ENCODE measurements around the gene FOXC1.

The FOXC1 gene

DNA sequence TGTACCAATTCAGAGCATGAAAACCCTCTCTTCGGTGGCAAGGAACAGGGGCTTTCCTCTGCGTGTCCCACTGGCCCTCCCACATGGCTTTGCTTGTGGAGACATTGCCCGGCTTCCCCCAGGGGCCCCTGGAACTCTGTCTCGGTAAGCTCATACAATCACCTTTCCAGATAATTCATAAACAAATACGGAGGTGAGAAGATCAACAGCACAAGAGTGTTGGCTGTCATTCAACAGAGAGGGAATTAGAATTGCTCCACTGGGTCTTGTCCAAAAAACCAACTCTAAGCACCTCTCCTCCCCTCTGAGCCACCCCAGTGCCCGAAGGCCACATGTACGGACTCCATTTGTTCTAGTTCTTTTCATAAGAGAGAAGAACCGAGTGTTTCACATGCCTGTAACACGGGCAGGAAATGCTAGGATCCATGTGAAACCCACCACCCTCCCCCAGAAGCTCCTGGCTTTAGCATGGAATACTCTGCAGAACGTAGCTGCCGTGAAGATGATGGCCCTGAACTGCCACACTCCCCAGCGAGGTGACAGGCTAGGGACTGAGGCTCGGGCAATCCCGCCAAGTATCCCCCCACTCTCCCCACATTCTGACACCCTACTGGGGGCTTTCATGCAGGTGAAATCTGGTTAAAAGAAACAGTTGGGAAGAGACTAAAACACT, 24.6 kb upstream of the FOXC1 start:
- no peak for DNase-seq

DNA sequence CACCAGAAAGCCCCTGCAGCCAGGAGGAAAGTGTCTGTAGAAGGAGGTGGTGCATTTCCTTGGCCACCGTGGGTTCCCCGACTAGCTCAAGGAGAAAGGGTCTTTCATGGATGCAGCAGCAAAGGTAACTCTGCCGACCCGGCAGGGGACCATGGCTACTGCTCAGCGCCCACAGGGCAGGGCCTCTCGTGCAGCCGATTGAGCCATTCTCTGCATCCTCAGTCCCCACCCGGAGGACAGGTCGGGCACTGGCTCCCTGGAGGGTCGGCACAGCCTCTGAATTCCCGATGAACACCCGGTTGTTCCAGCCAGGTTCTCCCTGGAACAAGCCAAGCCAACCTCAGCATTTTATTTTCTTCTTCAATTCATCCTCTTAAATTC, 24.1 kb upstream of the FOXC1 start:
- no peak for DNase-seq

- no peak for DNase-seq
Observed at GRCh38 chr6:1586256-1586655, 23.5 kb upstream of the FOXC1 start.

- DNase-seq, result no peak
Observed at GRCh38 chr6:1586861-1587450, 22.8 kb upstream of the FOXC1 start.

- no peak for DNase-seq
Observed at GRCh38 chr6:1587546-1587945, 22.2 kb upstream of the FOXC1 start.

DNA sequence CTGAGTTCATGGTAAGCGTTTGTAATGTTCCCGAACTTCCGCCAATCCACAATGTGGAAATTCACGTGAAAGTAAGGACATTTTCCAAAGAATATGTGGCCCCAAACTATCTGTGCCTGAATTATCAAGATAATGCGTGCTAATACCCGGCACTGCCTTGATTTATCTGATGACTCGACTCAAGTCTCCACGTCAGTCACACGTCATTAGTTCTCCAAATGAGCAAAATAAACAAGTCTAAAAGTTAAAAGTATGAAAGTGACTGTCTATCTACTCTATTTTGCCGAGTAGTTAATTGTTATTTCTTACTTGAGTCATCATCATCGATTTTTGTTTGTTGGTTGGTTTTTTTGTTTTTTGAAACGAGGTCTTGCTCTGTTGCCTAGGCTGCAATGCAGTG, 21.7 kb upstream of the FOXC1 start:
- no peak for DNase-seq

DNA sequence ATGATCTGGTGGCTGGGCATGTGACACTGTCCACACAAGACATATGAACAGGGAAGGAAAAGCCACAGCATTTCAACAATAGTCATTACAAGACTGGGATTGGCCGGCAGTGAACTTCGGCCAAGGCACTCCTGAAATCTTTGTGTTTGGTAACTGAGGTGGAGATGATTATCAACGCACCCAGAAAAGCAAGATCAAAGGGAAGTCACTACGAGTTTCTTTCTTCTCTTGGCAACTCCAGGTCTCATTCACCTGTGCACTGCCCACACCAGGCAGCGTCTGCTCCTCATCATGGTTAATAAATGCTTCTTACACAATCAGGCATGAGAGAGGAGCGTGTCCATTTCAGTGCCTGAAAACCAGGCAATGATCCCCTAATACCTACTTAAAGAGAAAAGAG, 20.5 kb upstream of the FOXC1 start:
- DNase-seq, result no peak

DNA sequence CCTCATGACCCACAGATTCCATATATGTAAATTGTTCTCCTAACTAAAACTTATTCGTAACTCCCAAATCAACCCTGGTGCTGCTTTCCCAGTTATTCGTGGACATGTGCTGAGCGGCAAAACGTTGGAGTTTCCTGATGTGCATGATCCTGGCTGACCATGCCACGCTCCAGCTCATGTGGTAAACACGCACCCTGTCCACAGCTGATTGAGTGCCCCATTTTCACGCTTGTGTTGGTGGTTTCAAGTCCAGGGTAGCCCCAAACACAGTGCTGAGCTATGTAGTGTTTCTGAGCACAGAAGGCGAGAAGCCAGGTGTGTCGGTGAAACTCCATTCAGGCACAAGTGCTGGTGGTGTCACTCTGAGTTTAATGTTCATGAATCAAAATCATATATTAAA, 19.1 kb upstream of the FOXC1 start:
- DNase-seq, result no peak

DNA sequence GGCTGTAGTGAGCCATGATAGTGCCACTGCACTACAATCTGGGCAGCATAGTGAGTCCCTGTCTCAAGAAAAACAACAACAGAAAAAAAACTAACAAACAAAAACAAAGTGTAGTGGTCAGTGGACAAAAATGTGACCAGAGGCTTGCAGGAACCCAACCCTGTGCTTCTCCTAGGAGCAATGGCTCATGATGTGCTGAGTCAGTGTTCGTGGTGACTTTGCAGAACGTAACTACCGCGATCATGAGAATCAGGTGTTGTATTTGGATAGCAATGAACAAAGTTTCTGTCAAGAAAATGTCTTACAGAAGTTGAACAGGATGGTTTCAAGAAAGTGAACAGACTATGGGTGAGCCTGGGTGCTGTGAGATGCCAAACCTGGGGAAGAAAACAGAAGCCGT, 18.5 kb upstream of the FOXC1 start:
- DNase-seq, result no peak

DNA sequence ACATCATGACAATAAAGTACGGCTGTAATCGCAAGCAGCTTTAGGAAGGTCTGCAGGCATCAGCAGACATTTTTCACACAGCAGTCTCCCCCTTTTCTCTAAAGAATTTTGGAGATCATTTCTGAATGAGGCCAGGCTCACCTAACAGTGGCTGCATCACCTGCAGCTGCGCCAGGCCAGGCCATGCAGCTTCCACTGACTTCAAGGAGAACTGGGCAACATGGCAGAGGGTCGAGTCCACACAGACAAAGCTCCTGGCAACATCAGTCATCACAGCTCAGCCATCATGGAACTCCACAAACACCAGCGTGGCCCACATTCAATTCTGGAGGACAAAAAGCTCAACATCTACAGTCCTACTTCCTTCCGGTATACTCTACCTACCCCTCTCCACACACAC, 17.8 kb upstream of the FOXC1 start:
- DNase-seq, result no peak

- no peak for DNase-seq
Observed at GRCh38 chr6:1592852-1593251, 16.9 kb upstream of the FOXC1 start.

- DNase-seq, result no peak
Observed at GRCh38 chr6:1593286-1593957, 16.3 kb upstream of the FOXC1 start.

DNA sequence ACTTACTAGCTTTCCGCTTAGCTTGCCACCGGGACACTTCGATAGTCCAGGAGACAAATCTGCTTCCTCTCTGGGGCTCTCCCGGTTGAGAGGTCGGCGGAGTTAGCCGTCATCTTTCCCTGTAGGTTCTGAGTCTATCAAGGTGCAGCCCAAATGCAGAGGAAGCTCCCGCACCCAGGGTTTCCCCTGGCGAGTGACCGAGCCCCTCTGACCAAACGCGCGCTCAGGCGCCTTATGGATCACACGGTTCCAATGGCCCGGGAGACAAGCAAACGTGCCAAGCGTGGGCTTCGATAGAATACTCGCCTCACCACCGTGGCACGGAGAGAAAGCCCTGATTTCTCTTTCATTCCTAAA, 15.8 kb upstream of the FOXC1 start:
- DNase-seq, result no peak

DNA sequence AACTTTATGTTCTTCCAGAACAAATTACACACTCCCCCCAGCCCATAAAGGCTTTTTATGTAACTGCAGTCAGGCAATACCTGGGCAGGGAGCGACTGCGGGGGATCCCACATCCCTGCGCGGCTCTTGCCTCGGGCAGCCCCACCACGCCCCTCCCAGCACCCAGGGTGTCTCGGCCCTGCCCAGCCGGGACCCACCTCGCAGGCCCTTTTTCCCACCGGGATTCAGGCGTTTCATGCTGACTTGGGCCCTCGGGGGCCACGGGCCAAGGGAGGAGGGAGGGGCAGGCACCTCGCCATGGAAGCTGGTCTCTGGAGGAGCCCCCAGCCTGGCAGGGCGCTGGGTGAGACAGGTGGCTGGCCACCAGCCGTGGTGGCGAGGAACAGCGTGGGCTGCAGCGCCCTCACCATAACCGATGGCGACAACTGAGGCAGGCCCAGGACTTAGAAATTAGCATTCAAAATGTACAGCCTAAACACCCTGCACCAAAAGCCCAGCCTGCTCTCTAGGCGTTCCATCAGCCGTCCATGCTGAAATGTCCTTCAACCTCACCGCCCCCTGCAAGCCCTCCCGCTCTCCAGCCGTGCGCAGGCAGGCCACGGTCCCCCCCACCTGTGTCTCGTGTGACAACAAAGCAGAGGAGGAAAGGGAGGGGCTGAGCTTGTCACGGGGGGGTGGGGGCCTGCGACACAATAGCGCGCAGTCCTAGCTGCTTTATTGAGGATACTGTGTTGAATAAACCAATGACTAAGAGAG, 15.1 kb upstream of the FOXC1 start:
- no peak for DNase-seq

- no peak for DNase-seq
Observed at GRCh38 chr6:1595271-1596087, 14.2 kb upstream of the FOXC1 start.

GRCh38 chr6:1596088-1596852, 13.4 kb upstream of the FOXC1 start:
- DNase-seq, result no peak

GRCh38 chr6:1597121-1597744, 12.5 kb upstream of the FOXC1 start:
- no peak for DNase-seq

GRCh38 chr6:1597924-1598323, 11.8 kb upstream of the FOXC1 start:
- DNase-seq, result no peak

DNA sequence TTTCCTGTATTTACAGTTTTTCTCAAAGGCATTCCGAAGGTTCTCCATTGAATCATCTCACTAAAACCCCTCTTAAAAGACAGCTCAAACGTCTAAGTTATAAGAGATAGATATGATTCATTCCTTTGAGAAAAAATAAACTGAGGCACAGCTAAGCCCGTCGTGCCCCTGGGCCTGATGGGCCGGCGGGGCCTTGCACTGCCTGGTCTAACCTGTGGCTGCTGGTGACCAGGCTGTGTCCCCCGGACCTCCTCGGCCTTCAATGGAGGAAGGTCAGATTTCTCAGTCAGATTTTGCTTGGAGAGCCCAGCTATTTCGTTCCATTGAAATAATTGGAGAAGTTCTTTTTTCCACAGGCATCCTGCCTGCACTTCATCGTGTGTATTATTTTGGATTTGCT, 11.3 kb upstream of the FOXC1 start:
- no peak for DNase-seq

GRCh38 chr6:1598886-1599285, 10.8 kb upstream of the FOXC1 start:
- no peak for DNase-seq

- no peak for DNase-seq
Observed at GRCh38 chr6:1599469-1599868, 10.2 kb upstream of the FOXC1 start.

Measured in NCI-H1694 treated with DMSO at 0.1 percent for 48 hours (cell line).